H1 (cell line): ENCODE data around the gene NIPAL3. TPM values are rescaled to one million over a fixed set of nuclear protein-coding genes. Genes with fewer than 3 reads are reported as not detected.

ENCODE experiments used
- CTCF ChIA-PET: fragments of 300-600 bp; sonication (Branson Sonifier 250); formaldehyde crosslinking; loops from one replicate; lab custom pipeline; 2021; ENCODE audit not compliant: partially characterized antibody; lab: Charles Lee
- POLR2A ChIA-PET: fragments of 300-600 bp; sonication (Branson Sonifier 250); formaldehyde crosslinking; loops from one replicate; lab custom pipeline; 2021; ENCODE audit warnings: inconsistent platforms; ENCODE audit not compliant: partially characterized antibody; lab: Charles Lee
- DNase-seq, 2 experiments: peaks; one replicate each; pipeline versions ENCODE4 v3.0.0 to v3.0.0-alpha.2; 2010 to 2022; ENCODE audit warnings: low spot score in 2 of 2, low read depth in 1 of 2, mixed read lengths in 1 of 2
- FAIRE-seq: peaks from 2 replicates; lab custom pipeline; 2011; peaks lifted over from hg19 to GRCh38; lab: Jason Lieb, UNC
- H2AFZ ChIP-seq: 2 replicates; pipeline ENCODE4 v1.8.1; 2012; ENCODE audit warnings: low read length, inconsistent platforms
- H2AK5ac ChIP-seq: 2 replicates; pipeline ENCODE4 v1.6.1; 2013; ENCODE audit warnings: low read depth, low read length
- H2BK120ac ChIP-seq: replicated peaks from 2 replicates; pipeline ENCODE3; 2013; ENCODE audit warnings: low read depth, low read length, inconsistent platforms
- H2BK12ac ChIP-seq: 2 replicates; pipeline ENCODE4 v1.6.1; 2013; ENCODE audit warnings: low read depth, low read length
- H2BK15ac ChIP-seq: 2 replicates; pipeline ENCODE4 v1.6.1; 2013; ENCODE audit warnings: low read length
- H2BK20ac ChIP-seq: 2 replicates; pipeline ENCODE4 v1.6.1; 2013; ENCODE audit warnings: low read length
- H2BK5ac ChIP-seq: 2 replicates; pipeline ENCODE4 v1.6.1; 2013; ENCODE audit warnings: low read depth, low read length
- H3K14ac ChIP-seq: 2 replicates; pipeline ENCODE4 v1.6.1; 2013; ENCODE audit warnings: inconsistent platforms; ENCODE audit not compliant: insufficient read length
- H3K18ac ChIP-seq: 2 replicates; pipeline ENCODE4 v1.6.1; 2013; ENCODE audit warnings: low read length; ENCODE audit errors: extremely low read depth
- H3K23ac ChIP-seq: 2 replicates; pipeline ENCODE4 v1.6.1; 2013; ENCODE audit warnings: inconsistent platforms; ENCODE audit not compliant: insufficient read length
- H3K23me2 ChIP-seq: 2 replicates; pipeline ENCODE4 v1.6.1; 2013; ENCODE audit warnings: low read depth, low read length
- H3K27ac ChIP-seq: 2 replicates; pipeline ENCODE4 v1.6.1; 2011; ENCODE audit warnings: low read depth, low read length, inconsistent platforms
- H3K27me3 ChIP-seq, 4 experiments: replicated peaks in 1 of 4; 1 replicate in 1 of 4; 2 replicates in 3 of 4; pipeline versions ENCODE4 v1.6.1 to v1.8.1; 2011 to 2013; ENCODE audit warnings: low read length in 3 of 4, mild to moderate bottlenecking in 3 of 4, inconsistent platforms in 2 of 4, mixed read lengths in 2 of 4, moderate library complexity in 1 of 4; ENCODE audit not compliant: control insufficient read depth in 3 of 4, insufficient read depth in 3 of 4; ENCODE audit errors: extremely low read depth in 1 of 4
- H3K36me3 ChIP-seq, 4 experiments: 2 replicates each; pipeline versions ENCODE4 v1.6.1 to v1.8.1; 2011 to 2013; ENCODE audit warnings: mild to moderate bottlenecking in 4 of 4, low read length in 3 of 4, moderate library complexity in 2 of 4, control low read depth in 1 of 4, inconsistent platforms in 1 of 4; ENCODE audit not compliant: insufficient read depth in 4 of 4, control insufficient read depth in 2 of 4
- H3K4ac ChIP-seq: replicated peaks from 2 replicates; pipeline ENCODE3; 2013; ENCODE audit warnings: low read length, low read depth, mixed read lengths, inconsistent platforms; ENCODE audit not compliant: insufficient read length
- H3K4me1 ChIP-seq, 4 experiments: replicated peaks in 1 of 4; 1 replicate in 1 of 4; 2 replicates in 3 of 4; pipeline versions ENCODE4 v1.6.1 to v1.8.1; 2011 to 2013; ENCODE audit warnings: low read length in 3 of 4, inconsistent platforms in 2 of 4, mixed read lengths in 1 of 4; ENCODE audit not compliant: insufficient read depth in 4 of 4, control insufficient read depth in 3 of 4
- H3K4me2 ChIP-seq, 2 experiments: 2 replicates each; pipeline versions ENCODE4 v1.6.1 to v1.8.1; 2011 to 2013; ENCODE audit warnings: low read depth in 2 of 2, low read length in 2 of 2, control low read depth in 1 of 2, inconsistent platforms in 1 of 2, mild to moderate bottlenecking in 1 of 2; ENCODE audit not compliant: insufficient read depth in 1 of 2
- H3K4me3 ChIP-seq, 4 experiments: fragments of 200-600, 300-600 bp in 1 of 4; sonication (generic), shearing (Covaris generic), sonication (Bioruptor Twin) in 1 of 4; 2 replicates each; pipeline versions ENCODE4 v1.5.1 to v1.8.1; 2011 to 2016; ENCODE audit warnings: low read length in 4 of 4, low read depth in 3 of 4, control low read depth in 2 of 4, inconsistent platforms in 2 of 4, mild to moderate bottlenecking in 2 of 4, mixed read lengths in 1 of 4, moderate library complexity in 1 of 4; ENCODE audit not compliant: insufficient read depth in 2 of 4; ENCODE audit errors: extremely low read depth in 1 of 4
- H3K56ac ChIP-seq: replicated peaks from 2 replicates; pipeline ENCODE3; 2013; ENCODE audit warnings: low read depth, mild to moderate bottlenecking, mixed read lengths, low read length, inconsistent platforms; ENCODE audit not compliant: insufficient read length
- H3K79me1 ChIP-seq: 2 replicates; pipeline ENCODE4 v1.6.1; 2013; ENCODE audit warnings: low read depth, low read length, control low read depth
- H3K79me2 ChIP-seq, 2 experiments: 2 replicates each; pipeline versions ENCODE4 v1.6.1 to v1.8.1; 2012 to 2013; ENCODE audit warnings: low read length in 2 of 2, mild to moderate bottlenecking in 2 of 2, inconsistent platforms in 1 of 2; ENCODE audit not compliant: insufficient read depth in 2 of 2, control insufficient read depth in 1 of 2
- H3K9ac ChIP-seq, 4 experiments: replicated peaks in 1 of 4; 1 replicate in 1 of 4; 2 replicates in 3 of 4; pipeline versions ENCODE4 v1.6.1 to v1.8.1; 2011 to 2013; ENCODE audit warnings: low read depth in 3 of 4, low read length in 3 of 4, control low read depth in 2 of 4, mild to moderate bottlenecking in 2 of 4, moderate library complexity in 2 of 4, inconsistent platforms in 1 of 4; ENCODE audit errors: extremely low read depth in 1 of 4
- H3K9me3 ChIP-seq, 2 experiments: 2 replicates each; pipeline versions ENCODE4 v1.6.1 to v1.8.1; 2012 to 2013; ENCODE audit warnings: mild to moderate bottlenecking in 2 of 2, moderate library complexity in 2 of 2, control low read depth in 1 of 2, inconsistent platforms in 1 of 2, low read depth in 1 of 2, low read length in 1 of 2, mixed read lengths in 1 of 2; ENCODE audit not compliant: insufficient read depth in 2 of 2
- H4K20me1 ChIP-seq, 2 experiments: replicated peaks in 1 of 2; 2 replicates each; pipeline versions ENCODE3 to v1.8.1; 2011 to 2013; ENCODE audit warnings: inconsistent platforms in 2 of 2, low read length in 2 of 2, mild to moderate bottlenecking in 1 of 2; ENCODE audit not compliant: insufficient read depth in 2 of 2, control insufficient read depth in 1 of 2
- H4K5ac ChIP-seq: 2 replicates; pipeline ENCODE4 v1.6.1; 2013; ENCODE audit warnings: low read length, low read depth, mixed read lengths, inconsistent platforms; ENCODE audit not compliant: insufficient read length
- H4K8ac ChIP-seq: 2 replicates; pipeline ENCODE4 v1.8.0; 2013; ENCODE audit warnings: mild to moderate bottlenecking, moderate library complexity, low read length, inconsistent platforms; ENCODE audit not compliant: insufficient read depth; ENCODE audit errors: extremely low read depth
- H4K91ac ChIP-seq: replicated peaks from 2 replicates; pipeline ENCODE3; 2013; ENCODE audit warnings: low read length, mixed read lengths, inconsistent platforms; ENCODE audit not compliant: insufficient read length
- BCL11A ChIP-seq, 2 experiments: IDR thresholded peaks; one replicate each; pipeline ENCODE4 v1.6.1; 2011; ENCODE audit warnings: low read depth in 2 of 2, low read length in 2 of 2, mild to moderate bottlenecking in 2 of 2
- CTCF ChIP-seq, 3 experiments: IDR thresholded peaks; 1 replicate in 2 of 3; 2 replicates in 1 of 3; pipeline versions ENCODE4 v1.5.1 to v1.6.1; 2011; ENCODE audit warnings: low read length in 3 of 3, mild to moderate bottlenecking in 3 of 3, inconsistent platforms in 2 of 3, low read depth in 1 of 3, moderate library complexity in 1 of 3; ENCODE audit not compliant: insufficient read depth in 1 of 3; ENCODE audit errors: control extremely low read depth in 1 of 3
- RAD21 ChIP-seq, 2 experiments: IDR thresholded peaks in 1 of 2; conservative IDR thresholded peaks in 1 of 2; 2 replicates each; pipeline ENCODE4 v1.6.1; 2011; ENCODE audit warnings: low read depth in 2 of 2, low read length in 2 of 2, improper control_type of control experiment in 1 of 2, inconsistent platforms in 1 of 2, mild to moderate bottlenecking in 1 of 2, moderate library complexity in 1 of 2
- WGBS, 2 experiments: shearing (Covaris generic) in 1 of 2; methylation state at CpG; one replicate each; pipeline versions ENCODE4 v1.1.6 to v1.1.7; 2013 to 2015; ENCODE audit warnings: low lambda C conversion rate in 2 of 2, mixed read lengths in 2 of 2, inconsistent platforms in 1 of 2, low coverage in 1 of 2, missing lambda C conversion rate in 1 of 2; ENCODE audit not compliant: insufficient replicate concordance in 2 of 2, insufficient coverage in 1 of 2, insufficient read length in 1 of 2; ENCODE audit errors: extremely low coverage in 1 of 2, missing lambda C conversion rate in 1 of 2; 5-methylcytosine and 5-hydroxymethylcytosine counted together
- polyA plus RNA-seq, 7 experiments: library from polyadenylated mRNA; depleted of rRNA in 3 of 7; stranded (reverse) in 5 of 7; unstranded in 2 of 7; fragments of >200 nt in 5 of 7; fragments of 200-250 nt in 2 of 7; gene quantifications; 1 replicate in 5 of 7; 2 replicates in 1 of 7; 4 replicates in 1 of 7; pipeline versions ENCODE4 v1.2.1 to v1.2.3, GENCODE V29; 2011 to 2013; ENCODE audit warnings: missing spikeins in 2 of 7, mixed read lengths in 2 of 7
- total RNA-seq: library from RNA; stranded (reverse); fragmentation: NEBNext Ultra II Directional; extraction: Animal tissue kit (Norgen Biotek cat#: 25700); gene quantifications from 2 replicates; pipeline ENCODE4 v1.2.1, GENCODE V29; 2021

The NIPAL3 gene
- total and polyA plus RNA-seq, 2 of the 8 experiments (the other 6 are each of a cell fraction or from before 2014, with no cell fraction given) = 8.8 to 11.0 TPM

DNA sequence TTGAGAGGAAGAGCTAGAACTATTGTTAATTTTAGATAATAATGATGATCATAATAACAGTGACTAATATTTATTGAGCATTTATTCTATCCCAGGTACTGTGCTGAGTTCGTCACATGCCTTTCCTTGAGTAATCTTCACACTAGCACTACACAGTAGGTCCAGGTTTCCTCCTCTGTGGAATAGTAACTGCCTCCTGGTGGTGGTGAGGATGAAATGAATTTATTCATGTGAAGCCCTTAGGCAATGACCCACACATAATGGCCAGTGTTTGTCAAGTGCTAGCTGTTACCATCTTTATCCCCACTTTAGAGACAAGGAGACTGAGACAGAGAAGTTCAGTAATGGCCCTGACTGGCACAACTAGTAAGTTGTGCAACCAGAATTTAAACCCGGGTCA is 5.9 kb downstream of the NIPAL3 start:
- Histone ChIP-seq H3K79me1 (no peaks in the 10 kb centered on the region), H3K56ac (no peak overlapping the region), H3K79me2 (no peaks in the 10 kb centered on the region), H4K91ac (no peak overlapping the region), H3K18ac (no peak overlapping the region), H2AFZ (no peak overlapping the region), H2BK15ac (no peak overlapping the region), H2BK5ac (no peak overlapping the region), H2AK5ac (no peak overlapping the region), H3K4me1 (no peaks in the 10 kb centered on the region; a peak in 2 of 7 replicates), H3K4ac (no peak overlapping the region), H3K9ac (no peak overlapping the region), H3K14ac (no peak overlapping the region), H4K8ac (no peak overlapping the region), H3K4me2 (no peak overlapping the region), H3K23me2 (0 out of 2 replicates have a peak, but pooled peaks cover under 1% of the 10 kb centered on the region), H2BK120ac (no peak overlapping the region), H4K5ac (no peak overlapping the region), H2BK12ac (no peak overlapping the region), H3K36me3 (no peaks in the 10 kb centered on the region), H4K20me1 (no peaks in the 10 kb centered on the region), H3K9me3 (no peaks in the 10 kb centered on the region), H2BK20ac (no peak overlapping the region), H3K4me3 (no peak overlapping the region), H3K27me3 (no peaks in the 10 kb centered on the region), H3K27ac (no peak overlapping the region), H3K23ac (no peak overlapping the region)
- TF ChIP-seq RAD21 (IDR thresholded peaks at IDR 0.05 in 1 of 2, conservative IDR thresholded peaks at IDR 0.05 in 1 of 2; ENCODE audit: low read depth in 2 of 2, low read length in 2 of 2) (peak in 1 of 2 experiments; percentile 28; a peak in 1 of 4 replicates), BCL11A (IDR thresholded peaks at IDR 0.05; ENCODE audit: low read depth in 2 of 2, low read length in 2 of 2) (no peak), CTCF (IDR thresholded peaks at IDR 0.05; ENCODE audit: control extremely low read depth in 1 of 3, insufficient read depth in 1 of 3, low read depth in 1 of 3, low read length in 3 of 3) (peak in 1 of 3 experiments; percentile 22; a peak in 1 of 4 replicates)
- CTCF ChIA-PET = interaction anchor here (0.6 to 4.8 kb wide), 17 partner anchors 8 to 1512 kb away, joined by 3 to 22 read pairs (median 3); partner anchors contain the start of gene STPG1
- POLR2A ChIA-PET = interaction anchor here (1.5 kb wide), 1 partner anchor 36 kb away, joined by 3 read pairs; no protein-coding TSS in a partner anchor
- 77% methylated on average over 2 of the region's 2 CpGs; no CpG with 5 or more reads in 1 of the 2 experiments for WGBS, 2 experiments
- DNase-seq = no peak
- FAIRE-seq = no peak
